ENCODE measurements around the gene OR6B3. TPM values are rescaled to one million over a fixed set of nuclear protein-coding genes. Genes with fewer than 3 reads are reported as not detected.
"Not testable (repeated sequence)": the region's sequence is repeated elsewhere in the genome, so short reads cannot be mapped to it uniquely, and the experiment has no call there.

The OR6B3 gene
- total and polyA plus RNA-seq, 8 donors = not detected

GRCh38 chr2:240048237-240048636 lies 5.1 kb downstream of the OR6B3 start:
- DNase-seq = peak in 1 of 4 donors; percentile 64
- H3K27ac ChIP-seq = no peak overlapping the region
- no peak for TF ChIP-seq CTCF (IDR thresholded peaks at IDR 0.05)
- no peaks in the 10 kb centered on the region for H3K9me3 ChIP-seq
- H3K4me3 ChIP-seq = no peak overlapping the region
- peaks cover 0 to 62% of the 10 kb centered on the region in 2 donors for H3K27me3 ChIP-seq
- no peaks in the 10 kb centered on the region for H3K4me1 ChIP-seq
- intact Hi-C loops (cut with DNase I) = no loop called here
- no peak for ATAC-seq
- H3K36me3 ChIP-seq = no peaks in the 10 kb centered on the region

- H3K4me1 ChIP-seq = no peaks in the 10 kb centered on the region
- no peak for TF ChIP-seq CTCF (IDR thresholded peaks at IDR 0.05)
- DNase-seq (no peak), ATAC-seq (no peak)
- no peak overlapping the region for H3K4me3 ChIP-seq
- H3K27me3 ChIP-seq = peaks cover 0 to 50% of the 10 kb centered on the region in 2 donors
- no peak overlapping the region for H3K27ac ChIP-seq
- no peaks in the 10 kb centered on the region for H3K9me3 ChIP-seq
- no peaks in the 10 kb centered on the region for H3K36me3 ChIP-seq
- intact Hi-C loops (cut with DNase I) = no loop called here
Measured at GRCh38 chr2:240045098-240045497, 8.2 kb downstream of the OR6B3 start.

GRCh38 chr2:240044096-240044495 lies 9.2 kb downstream of the OR6B3 start:
- ATAC-seq; H3K27ac ChIP-seq; DNase-seq; H3K36me3 ChIP-seq; H3K9me3 ChIP-seq; H3K4me1 ChIP-seq; H3K4me3 ChIP-seq; intact Hi-C loops (cut with DNase I): not testable (repeated sequence)
- H3K27me3 ChIP-seq = peaks cover 0 to 52% of the 10 kb centered on the region in 2 donors

GRCh38 chr2:240043279-240043989 lies 9.9 kb downstream of the OR6B3 start:
- no peak for TF ChIP-seq CTCF (IDR thresholded peaks at IDR 0.05)
- no peak for ATAC-seq
- H3K9me3 ChIP-seq = no peaks in the 10 kb centered on the region
- H3K36me3 ChIP-seq = no peaks in the 10 kb centered on the region
- intact Hi-C loops (cut with DNase I) = no loop called here
- DNase-seq = peak in 1 of 4 donors; percentile 55
- H3K4me3 ChIP-seq = no peak overlapping the region
- H3K27ac ChIP-seq = no peak overlapping the region
- H3K27me3 ChIP-seq = peaks cover 0 to 52% of the 10 kb centered on the region in 2 donors
- no peaks in the 10 kb centered on the region for H3K4me1 ChIP-seq

GRCh38 chr2:240042740-240043139 lies 10.6 kb downstream of the OR6B3 start:
- no peak for ATAC-seq
- Histone ChIP-seq H3K27me3 (peaks cover 0 to 49% of the 10 kb centered on the region in 2 donors), H3K36me3 (no peaks in the 10 kb centered on the region), H3K4me1 (no peaks in the 10 kb centered on the region), H3K27ac (no peak overlapping the region), H3K4me3 (no peak overlapping the region), H3K9me3 (no peaks in the 10 kb centered on the region)
- no peak for TF ChIP-seq CTCF (IDR thresholded peaks at IDR 0.05)
- intact Hi-C loops (cut with DNase I) = no loop called here
- no peak for DNase-seq

- no peaks in the 10 kb centered on the region for H3K36me3 ChIP-seq
- intact Hi-C loops (cut with DNase I) = no loop called here
- no peaks in the 10 kb centered on the region for H3K9me3 ChIP-seq
- TF ChIP-seq CTCF (IDR thresholded peaks at IDR 0.05) = no peak
- no peak overlapping the region for H3K4me3 ChIP-seq
- H3K4me1 ChIP-seq = no peaks in the 10 kb centered on the region
- ATAC-seq (no peak), DNase-seq (no peak)
- peaks cover 0 to 46% of the 10 kb centered on the region in 2 donors for H3K27me3 ChIP-seq
- H3K27ac ChIP-seq = no peak overlapping the region
Measured at GRCh38 chr2:240041363-240041762, 12.0 kb downstream of the OR6B3 start.
